ENCODE results near the gene HSDL1.
"Not testable (repeated sequence)": the region's sequence is repeated elsewhere in the genome, so short reads cannot be mapped to it uniquely, and the experiment has no call there.

- not testable (repeated sequence) for TF ChIP-seq CTCF (IDR thresholded peaks at IDR 0.05; ENCODE audit: low read depth, low read length); EZH2phosphoT487 (IDR thresholded peaks at IDR 0.05; ENCODE audit: low read depth)
Measured at GRCh38 chr16:84118315-84118714, 26.7 kb downstream of the HSDL1 start.
